ENCODE measurements around the gene L1CAM.

- TF ChIP-seq, protein P1, sequence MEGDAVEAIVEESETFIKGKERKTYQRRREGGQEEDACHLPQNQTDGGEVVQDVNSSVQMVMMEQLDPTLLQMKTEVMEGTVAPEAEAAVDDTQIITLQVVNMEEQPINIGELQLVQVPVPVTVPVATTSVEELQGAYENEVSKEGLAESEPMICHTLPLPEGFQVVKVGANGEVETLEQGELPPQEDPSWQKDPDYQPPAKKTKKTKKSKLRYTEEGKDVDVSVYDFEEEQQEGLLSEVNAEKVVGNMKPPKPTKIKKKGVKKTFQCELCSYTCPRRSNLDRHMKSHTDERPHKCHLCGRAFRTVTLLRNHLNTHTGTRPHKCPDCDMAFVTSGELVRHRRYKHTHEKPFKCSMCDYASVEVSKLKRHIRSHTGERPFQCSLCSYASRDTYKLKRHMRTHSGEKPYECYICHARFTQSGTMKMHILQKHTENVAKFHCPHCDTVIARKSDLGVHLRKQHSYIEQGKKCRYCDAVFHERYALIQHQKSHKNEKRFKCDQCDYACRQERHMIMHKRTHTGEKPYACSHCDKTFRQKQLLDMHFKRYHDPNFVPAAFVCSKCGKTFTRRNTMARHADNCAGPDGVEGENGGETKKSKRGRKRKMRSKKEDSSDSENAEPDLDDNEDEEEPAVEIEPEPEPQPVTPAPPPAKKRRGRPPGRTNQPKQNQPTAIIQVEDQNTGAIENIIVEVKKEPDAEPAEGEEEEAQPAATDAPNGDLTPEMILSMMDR (IDR thresholded peaks at IDR 0.05; ENCODE audit: poor library complexity): no peak
- TF ChIP-seq EZH2 (IDR thresholded peaks at IDR 0.05; ENCODE audit: borderline replicate concordance) (no peak), EZH2phosphoT487 (IDR thresholded peaks at IDR 0.05; ENCODE audit: low read depth, severe bottlenecking, unreplicated experiment) (no peak)
Measured at GRCh38 chrX:153888344-153888743, 2.4 kb upstream of the L1CAM start.
